IMR-90 (cell line): ENCODE measurements around the gene USP51. TPM values are rescaled to one million over a fixed set of nuclear protein-coding genes. Genes with fewer than 3 reads are reported as not detected.
"Not testable (repeated sequence)": the region's sequence is repeated elsewhere in the genome, so short reads cannot be mapped to it uniquely, and the experiment has no call there.

ENCODE experiments used
- ATAC-seq: fragments of 200-7000 bp; cut with Tn5 transposase; 2 replicates; pipeline ENCODE4 v1.9.1; 2020; ENCODE audit warnings: low read depth, mild to moderate bottlenecking, moderate library complexity
- BruUV-seq: library from RNA; stranded (reverse); fragments of 400-500 nt; replicated peaks from 2 replicates; lab custom pipeline; 2021; lab: Mats Ljungman, UMichigan
- CTCF ChIA-PET: fragments of 300-600 bp; formaldehyde crosslinking; extraction: SDS; loops from one replicate; lab custom pipeline; 2021; ENCODE audit warnings: antibody characterized with exemption; lab: Yijun Ruan, JAX
- POLR2A ChIA-PET: fragments of 300-600 bp; sonication (Branson Sonifier 250); formaldehyde crosslinking; loops from one replicate; lab custom pipeline; 2022; ENCODE audit warnings: antibody characterized with exemption; ENCODE audit not compliant: unreplicated experiment; lab: Charles Lee
- DNase-seq: peaks from one replicate; pipeline ENCODE4 v3.0.0; 2013
- H2AFZ ChIP-seq: replicated peaks from 2 replicates; pipeline ENCODE3; 2013; ENCODE audit warnings: low read length, mild to moderate bottlenecking; ENCODE audit not compliant: poor library complexity
- H2AK5ac ChIP-seq: 2 replicates; pipeline ENCODE4 v1.6.1; 2013; ENCODE audit warnings: low read depth, low read length, inconsistent platforms
- H2AK9ac ChIP-seq: replicated peaks from 2 replicates; pipeline ENCODE3; 2013; ENCODE audit warnings: mild to moderate bottlenecking, low read depth, low read length, moderate library complexity; ENCODE audit not compliant: poor library complexity
- H2BK120ac ChIP-seq: 2 replicates; pipeline ENCODE4 v1.6.1; 2013; ENCODE audit warnings: low read depth, low read length, inconsistent platforms
- H2BK15ac ChIP-seq: 3 replicates; pipeline ENCODE4 v1.6.1; 2013; ENCODE audit warnings: low read depth, low read length, inconsistent platforms
- H2BK20ac ChIP-seq: 2 replicates; pipeline ENCODE4 v1.6.1; 2013; ENCODE audit warnings: low read depth, mild to moderate bottlenecking, inconsistent platforms, low read length, moderate library complexity
- H2BK5ac ChIP-seq: 2 replicates; pipeline ENCODE4 v1.6.1; 2013; ENCODE audit warnings: mild to moderate bottlenecking, low read depth, low read length, inconsistent platforms; ENCODE audit not compliant: poor library complexity, severe bottlenecking
- H3K14ac ChIP-seq: replicated peaks from 2 replicates; pipeline ENCODE4 v1.6.1; 2013; ENCODE audit warnings: low read depth, low read length, inconsistent platforms
- H3K18ac ChIP-seq: 2 replicates; pipeline ENCODE4 v1.6.1; 2013; ENCODE audit warnings: low read depth, low read length, control low read depth
- H3K23ac ChIP-seq: 2 replicates; pipeline ENCODE4 v1.6.1; 2013; ENCODE audit warnings: low read depth, low read length, inconsistent platforms
- H3K27ac ChIP-seq: 2 replicates; pipeline ENCODE4 v1.5.1; 2013; ENCODE audit warnings: mild to moderate bottlenecking, control low read depth, low read length; ENCODE audit not compliant: insufficient read depth
- H3K27me3 ChIP-seq: 2 replicates; pipeline ENCODE4 v1.6.1; 2013; ENCODE audit warnings: low read length; ENCODE audit not compliant: control insufficient read depth, insufficient read depth
- H3K36me3 ChIP-seq: 2 replicates; pipeline ENCODE4 v1.6.1; 2013; ENCODE audit warnings: low read length, mixed read lengths; ENCODE audit not compliant: control insufficient read depth, insufficient read depth
- H3K4ac ChIP-seq: 2 replicates; pipeline ENCODE4 v1.6.1; 2013; ENCODE audit warnings: low read depth, low read length, inconsistent platforms
- H3K4me1 ChIP-seq: 2 replicates; pipeline ENCODE4 v1.6.1; 2013; ENCODE audit warnings: low read length, mixed read lengths; ENCODE audit not compliant: control insufficient read depth, insufficient read depth
- H3K4me2 ChIP-seq: 2 replicates; pipeline ENCODE4 v1.6.1; 2013; ENCODE audit warnings: low read depth, mild to moderate bottlenecking, control low read depth, low read length, moderate library complexity
- H3K4me3 ChIP-seq: 2 replicates; pipeline ENCODE4 v1.5.1; 2013; ENCODE audit warnings: low read depth, mild to moderate bottlenecking, control low read depth, low read length, moderate library complexity; ENCODE audit not compliant: insufficient read depth
- H3K56ac ChIP-seq: 2 replicates; pipeline ENCODE4 v1.6.1; 2013; ENCODE audit warnings: low read length, inconsistent platforms; ENCODE audit not compliant: insufficient read depth; ENCODE audit errors: extremely low read depth
- H3K79me1 ChIP-seq, 2 experiments: 2 replicates each; pipeline ENCODE4 v1.6.1; 2013; ENCODE audit warnings: low read length in 2 of 2, inconsistent platforms in 1 of 2, low read depth in 1 of 2
- H3K9ac ChIP-seq: 2 replicates; pipeline ENCODE4 v1.6.1; 2013; ENCODE audit warnings: low read depth, low read length, control low read depth
- H3K9me1 ChIP-seq: 2 replicates; pipeline ENCODE4 v1.6.1; 2013; ENCODE audit warnings: low read length, inconsistent platforms; ENCODE audit not compliant: insufficient read depth
- H3K9me3 ChIP-seq: 2 replicates; pipeline ENCODE4 v1.6.1; 2013; ENCODE audit warnings: low read length; ENCODE audit not compliant: control insufficient read depth, insufficient read depth
- H4K20me1 ChIP-seq: 2 replicates; pipeline ENCODE4 v1.6.1; 2013; ENCODE audit warnings: low read length, inconsistent platforms; ENCODE audit not compliant: insufficient read depth
- H4K5ac ChIP-seq: 2 replicates; pipeline ENCODE4 v1.6.1; 2013; ENCODE audit warnings: mild to moderate bottlenecking, low read depth, low read length, control low read depth
- H4K8ac ChIP-seq, 2 experiments: 2 replicates each; pipeline ENCODE4 v1.6.1; 2013; ENCODE audit warnings: low read depth in 2 of 2, low read length in 2 of 2, control low read depth in 1 of 2, inconsistent platforms in 1 of 2
- H4K91ac ChIP-seq: 2 replicates; pipeline ENCODE4 v1.6.1; 2013; ENCODE audit warnings: low read depth, low read length, inconsistent platforms; ENCODE audit not compliant: insufficient read depth
- WGBS, 2 experiments: methylation state at CpG; one replicate each; pipeline versions ENCODE4 v1.1.5 to v1.1.7; 2013; ENCODE audit warnings: missing lambda C conversion rate in 2 of 2; ENCODE audit not compliant: insufficient read length in 1 of 2; ENCODE audit errors: extremely low coverage in 2 of 2; 5-methylcytosine and 5-hydroxymethylcytosine counted together
- dilution Hi-C: fragments of 300-500 bp; cut with HindIII; formaldehyde crosslinking; loops from one replicate; pipeline ENCODE4 v1.14.3; 2018; ENCODE audit warnings: low sequenced_read_pairs; ENCODE audit not compliant: unreplicated experiment
- in situ Hi-C: fragments of 300-500 bp; cut with MboI; formaldehyde crosslinking; loops from 3 replicates; pipeline ENCODE4 v1.14.3; 2019; ENCODE audit warnings: low sequenced_read_pairs, inconsistent platforms, mixed read lengths
- intact Hi-C: fragments of 100-400 bp; cut with micrococcal nuclease; formaldehyde crosslinking; loops from 2 replicates; pipeline ENCODE4 v1.10.0; 2022
- polyA plus RNA-seq, 3 experiments: library from polyadenylated mRNA; depleted of rRNA; stranded (reverse); fragments of >200 nt; gene quantifications; 2 replicates each; pipeline ENCODE4 v1.2.3, GENCODE V29; 2012; ENCODE audit warnings: low replicate concordance in 1 of 3
- total RNA-seq: library from RNA; depleted of rRNA; stranded (reverse); fragments of >200 nt; gene quantifications from 2 replicates; pipeline ENCODE4 v1.2.3, GENCODE V29; 2012

The USP51 gene
- total and polyA plus RNA-seq, 2 of the 4 experiments (the other 2 are of a cell fraction) = 0.26 to 2.0 TPM

DNA sequence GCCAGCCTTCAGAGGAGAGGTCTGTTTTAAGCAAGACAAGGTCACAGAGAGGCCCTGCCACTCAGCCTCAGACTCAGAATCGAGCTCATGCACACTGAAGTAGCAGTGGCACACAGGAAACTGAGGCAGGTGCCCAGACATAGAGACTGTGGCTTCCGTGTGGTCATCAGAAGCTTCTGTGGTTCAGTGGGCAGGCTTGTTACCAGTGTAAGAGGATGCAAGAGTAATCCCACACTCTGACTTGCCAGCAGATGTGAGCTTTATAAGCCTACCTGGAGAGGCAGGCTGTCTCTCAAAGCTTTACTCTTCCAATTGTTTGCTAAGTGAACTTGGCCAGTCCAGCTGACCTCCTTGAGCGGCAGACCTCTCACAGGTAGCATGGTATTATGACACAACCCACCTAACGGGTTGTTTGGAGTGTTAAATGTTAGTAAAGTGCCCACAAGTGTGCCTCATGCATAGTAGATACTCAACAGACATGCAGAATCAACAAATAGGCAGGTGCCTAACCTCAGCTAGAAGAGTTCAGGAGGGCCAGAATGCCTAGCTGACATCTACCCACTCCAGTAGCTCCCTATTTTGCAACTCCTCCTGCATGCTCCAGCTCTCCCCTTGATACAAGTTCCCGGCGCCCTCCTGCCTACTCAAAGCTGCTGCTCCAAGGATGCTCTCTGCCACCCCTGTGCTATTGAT lies 23.5 kb upstream of the USP51 start:
- H2BK20ac ChIP-seq, H4K91ac ChIP-seq, POLR2A ChIA-PET, H2AK5ac ChIP-seq, H3K23ac ChIP-seq, intact Hi-C loops, H2BK120ac ChIP-seq, H3K14ac ChIP-seq, BruUV-seq, H3K79me1 ChIP-seq, H3K4ac ChIP-seq, H3K36me3 ChIP-seq, DNase-seq, H2AK9ac ChIP-seq, H4K20me1 ChIP-seq, CTCF ChIA-PET, H3K27ac ChIP-seq, H3K9ac ChIP-seq, ATAC-seq, H3K27me3 ChIP-seq, dilution Hi-C loops, H3K56ac ChIP-seq, H2BK5ac ChIP-seq, H3K4me2 ChIP-seq, H3K9me3 ChIP-seq, H4K8ac ChIP-seq, in situ Hi-C loops, H2BK15ac ChIP-seq, H3K4me3 ChIP-seq, H2AFZ ChIP-seq, H3K9me1 ChIP-seq, H3K18ac ChIP-seq, H3K4me1 ChIP-seq, H4K5ac ChIP-seq: not testable (repeated sequence)
- no CpG with 5 or more reads among the region's 6 CpGs for WGBS, 2 experiments

GRCh38 chrX:55508410-55509152 lies 18.9 kb upstream of the USP51 start:
- H4K91ac ChIP-seq, ATAC-seq, H2BK15ac ChIP-seq, H2BK120ac ChIP-seq, H4K8ac ChIP-seq, H2BK20ac ChIP-seq, H3K56ac ChIP-seq, H4K5ac ChIP-seq, H3K14ac ChIP-seq, H3K27ac ChIP-seq, H4K20me1 ChIP-seq, H3K79me1 ChIP-seq, H3K18ac ChIP-seq, H3K9me1 ChIP-seq, H3K9ac ChIP-seq, H3K4me1 ChIP-seq, H3K23ac ChIP-seq, BruUV-seq, H3K4me3 ChIP-seq, H3K27me3 ChIP-seq, H2AFZ ChIP-seq, H2AK9ac ChIP-seq, H3K4me2 ChIP-seq, H3K4ac ChIP-seq, H2BK5ac ChIP-seq, H3K36me3 ChIP-seq, H2AK5ac ChIP-seq, DNase-seq, POLR2A ChIA-PET, in situ Hi-C loops, H3K9me3 ChIP-seq, CTCF ChIA-PET, intact Hi-C loops, dilution Hi-C loops: not testable (repeated sequence)
- no CpG with 5 or more reads among the region's 10 CpGs for WGBS, 2 experiments
